ENCODE results near the gene SLC15A1. TPM values are rescaled to one million over a fixed set of nuclear protein-coding genes. Genes with fewer than 3 reads are reported as not detected.

SLC15A1 gene
- total and polyA plus RNA-seq, 2 donors (not counting 1 experiment from before 2014, with no cell fraction given) = not detected

- peaks cover 0 to 20% (median 8%) of the 10 kb centered on the region in 4 experiments for H3K27me3 ChIP-seq (replicated peaks in 1 of 4; ENCODE audit: control extremely low read depth in 1 of 4, control insufficient read depth in 3 of 4, insufficient read depth in 4 of 4, low read length in 3 of 4)
- ChIA-PET POLR2A (no interaction called here), CTCF (no interaction called here)
- no peak for TF ChIP-seq EZH2 (IDR thresholded peaks at IDR 0.05; ENCODE audit: borderline replicate concordance, insufficient read depth, low read depth, low read length, poor library complexity, severe bottlenecking)
- TF ChIP-seq, protein P1, sequence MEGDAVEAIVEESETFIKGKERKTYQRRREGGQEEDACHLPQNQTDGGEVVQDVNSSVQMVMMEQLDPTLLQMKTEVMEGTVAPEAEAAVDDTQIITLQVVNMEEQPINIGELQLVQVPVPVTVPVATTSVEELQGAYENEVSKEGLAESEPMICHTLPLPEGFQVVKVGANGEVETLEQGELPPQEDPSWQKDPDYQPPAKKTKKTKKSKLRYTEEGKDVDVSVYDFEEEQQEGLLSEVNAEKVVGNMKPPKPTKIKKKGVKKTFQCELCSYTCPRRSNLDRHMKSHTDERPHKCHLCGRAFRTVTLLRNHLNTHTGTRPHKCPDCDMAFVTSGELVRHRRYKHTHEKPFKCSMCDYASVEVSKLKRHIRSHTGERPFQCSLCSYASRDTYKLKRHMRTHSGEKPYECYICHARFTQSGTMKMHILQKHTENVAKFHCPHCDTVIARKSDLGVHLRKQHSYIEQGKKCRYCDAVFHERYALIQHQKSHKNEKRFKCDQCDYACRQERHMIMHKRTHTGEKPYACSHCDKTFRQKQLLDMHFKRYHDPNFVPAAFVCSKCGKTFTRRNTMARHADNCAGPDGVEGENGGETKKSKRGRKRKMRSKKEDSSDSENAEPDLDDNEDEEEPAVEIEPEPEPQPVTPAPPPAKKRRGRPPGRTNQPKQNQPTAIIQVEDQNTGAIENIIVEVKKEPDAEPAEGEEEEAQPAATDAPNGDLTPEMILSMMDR (IDR thresholded peaks at IDR 0.05) = no peak
- H3K4me3 ChIP-seq (ENCODE audit: control extremely low read depth in 1 of 5, extremely low read depth in 1 of 5, insufficient read depth in 1 of 5, low read depth in 2 of 5, low read length in 4 of 5) = no peak overlapping the region
- H3K27ac Mint-ChIP-seq = no peak overlapping the region
- H3K4me2 ChIP-seq (replicated peaks; ENCODE audit: low read depth, low read length, poor library complexity, severe bottlenecking) = peak overlapping the region; percentile 19
- 7% methylated on average over 35 of the region's 36 CpGs for WGBS (ENCODE audit: insufficient coverage)
- H2AFZ ChIP-seq (ENCODE audit: insufficient read depth, low read depth, low read length, poor library complexity, severe bottlenecking) = no peak overlapping the region
- H3K4me1 ChIP-seq (ENCODE audit: control insufficient read depth in 2 of 2, insufficient read depth in 2 of 2, low read length in 2 of 2) = peaks cover 3 to 6% of the 10 kb centered on the region in 2 donors
- intact Hi-C loops (cut with micrococcal nuclease) = no loop called here
- H4K20me1 ChIP-seq (ENCODE audit: control insufficient read depth, insufficient read depth, low read length, poor library complexity, severe bottlenecking) = no peaks in the 10 kb centered on the region
- ATAC-seq (ENCODE audit: low read depth) = no peak
- peaks cover 0 to 8% (median 0%) of the 10 kb centered on the region in 3 donors for H3K9me3 ChIP-seq (ENCODE audit: control extremely low read depth in 1 of 3, control insufficient read depth in 2 of 3, insufficient read depth in 1 of 3, low read length in 2 of 3)
- DNase-seq = no peak
- H3K4me3 Mint-ChIP-seq = no peak overlapping the region
- no peak overlapping the region for H3K9ac ChIP-seq (ENCODE audit: low read length)
- no peaks in the 10 kb centered on the region for H3K79me2 ChIP-seq (ENCODE audit: control insufficient read depth, insufficient read depth, low read length)
- peaks cover 55% of the 10 kb centered on the region for H3K27me3 Mint-ChIP-seq
- no peaks in the 10 kb centered on the region for H3K9me3 Mint-ChIP-seq (ENCODE audit: insufficient read depth)
- no peaks in the 10 kb centered on the region for H3K4me1 Mint-ChIP-seq
- no peak overlapping the region for H3K27ac ChIP-seq (ENCODE audit: low read length in 2 of 2)
- H3K36me3 ChIP-seq (replicated peaks in 1 of 2; ENCODE audit: control extremely low read depth in 1 of 2, control insufficient read depth in 1 of 2, extremely low read depth in 1 of 2, insufficient read depth in 2 of 2, low read length in 1 of 2) = no peaks in the 10 kb centered on the region
These were observed 508 bp downstream of the SLC15A1 start for GRCh38 chr13:98751861-98752466.

DNA sequence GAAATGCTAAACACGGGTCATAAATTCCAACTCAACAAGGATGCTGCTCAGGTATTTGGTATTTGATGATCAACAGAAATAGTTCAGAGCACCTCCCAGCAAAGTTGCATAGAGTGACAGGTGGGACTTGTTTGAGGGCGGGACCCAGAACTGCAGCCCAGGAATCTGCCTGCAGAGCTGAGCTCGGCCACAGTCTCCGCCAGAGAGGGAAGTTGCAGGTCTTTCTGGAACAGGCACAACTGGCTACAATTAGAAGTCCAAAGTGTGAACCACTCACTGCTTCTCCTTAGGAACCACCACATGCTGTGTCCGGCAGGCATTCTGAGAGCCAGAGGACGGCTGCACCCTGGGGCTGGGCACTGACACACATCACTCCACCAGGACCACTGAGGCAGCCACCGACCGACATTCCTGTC is 1.1 kb downstream of the SLC15A1 start:
- no peak overlapping the region for H3K4me3 Mint-ChIP-seq
- WGBS (ENCODE audit: insufficient coverage) = 28% methylated on average over 7 of the region's 8 CpGs
- CTCF ChIA-PET = no interaction called here

More for the DNA sequence above, 1.1 kb downstream of the SLC15A1 start:
- ATAC-seq (ENCODE audit: low read depth) (no peak), DNase-seq (no peak)
- intact Hi-C loops (cut with micrococcal nuclease) = no loop called here
- Histone ChIP-seq H4K20me1 (ENCODE audit: control insufficient read depth, insufficient read depth, low read length, poor library complexity, severe bottlenecking) (no peaks in the 10 kb centered on the region), H3K27ac (ENCODE audit: low read length in 2 of 2) (no peak overlapping the region), H3K4me1 (ENCODE audit: control insufficient read depth in 2 of 2, insufficient read depth in 2 of 2, low read length in 2 of 2) (peaks cover 3 to 6% of the 10 kb centered on the region in 2 donors), H3K9ac (ENCODE audit: low read length) (no peak overlapping the region), H3K9me3 (ENCODE audit: control extremely low read depth in 1 of 3, control insufficient read depth in 2 of 3, insufficient read depth in 1 of 3, low read length in 2 of 3) (peaks cover 0 to 8% (median 0%) of the 10 kb centered on the region in 3 donors), H3K79me2 (ENCODE audit: control insufficient read depth, insufficient read depth, low read length) (no peaks in the 10 kb centered on the region), H3K4me3 (ENCODE audit: control extremely low read depth in 1 of 5, extremely low read depth in 1 of 5, insufficient read depth in 1 of 5, low read depth in 2 of 5, low read length in 4 of 5) (no peak overlapping the region), H3K4me2 (replicated peaks; ENCODE audit: low read depth, low read length, poor library complexity, severe bottlenecking) (no peak overlapping the region), H2AFZ (ENCODE audit: insufficient read depth, low read depth, low read length, poor library complexity, severe bottlenecking) (no peak overlapping the region), H3K27me3 (replicated peaks in 1 of 4; ENCODE audit: control extremely low read depth in 1 of 4, control insufficient read depth in 3 of 4, insufficient read depth in 4 of 4, low read length in 3 of 4) (peaks cover 0 to 20% (median 8%) of the 10 kb centered on the region in 4 experiments), H3K36me3 (replicated peaks in 1 of 2; ENCODE audit: control extremely low read depth in 1 of 2, control insufficient read depth in 1 of 2, extremely low read depth in 1 of 2, insufficient read depth in 2 of 2, low read length in 1 of 2) (no peaks in the 10 kb centered on the region)
- Mint-ChIP-seq H3K4me1 (no peaks in the 10 kb centered on the region), H3K27ac (no peak overlapping the region), H3K27me3 (peaks cover 55% of the 10 kb centered on the region), H3K9me3 (ENCODE audit: insufficient read depth) (no peaks in the 10 kb centered on the region)
- POLR2A ChIA-PET = no interaction called here
- TF ChIP-seq, protein P1 (IDR thresholded peaks at IDR 0.05) = no peak
- no peak for TF ChIP-seq EZH2 (IDR thresholded peaks at IDR 0.05; ENCODE audit: borderline replicate concordance, insufficient read depth, low read depth, low read length, poor library complexity, severe bottlenecking)

All from B cell (primary cell).